ENCODE data around the gene ZMYND8. TPM values are rescaled to one million over a fixed set of nuclear protein-coding genes. Genes with fewer than 3 reads are reported as not detected.

Gene ZMYND8
- total and polyA plus RNA-seq, 2 of the 4 experiments (the other 2 are of a cell fraction): 24.0 to 28.2 TPM

- in situ Hi-C loops (cut with MboI; ENCODE audit: low sequenced_read_pairs): no loop called here
- no peak overlapping the region for H3K4ac ChIP-seq (ENCODE audit: low read depth, low read length)
- H2BK20ac ChIP-seq (ENCODE audit: low read depth, low read length): no peak overlapping the region
- ATAC-seq (ENCODE audit: low read depth) (no peak), DNase-seq (no peak)
- H3K56ac ChIP-seq (ENCODE audit: extremely low read depth, insufficient read depth, low read length): no peak overlapping the region
- dilution Hi-C loops (cut with HindIII; ENCODE audit: low sequenced_read_pairs, unreplicated experiment): no loop called here
- peaks cover 2% of the 10 kb centered on the region; the same call in 1 of the 2 replicates for H3K36me3 ChIP-seq (ENCODE audit: control insufficient read depth, insufficient read depth, low read length)
- no peak overlapping the region for H3K4me2 ChIP-seq (ENCODE audit: low read depth, low read length)
- no peak overlapping the region for H2AK5ac ChIP-seq (ENCODE audit: low read depth, low read length)
- H3K79me1 ChIP-seq (ENCODE audit: low read depth in 1 of 2, low read length in 2 of 2): no peaks in the 10 kb centered on the region
- H4K8ac ChIP-seq (ENCODE audit: low read depth in 2 of 2, low read length in 2 of 2): no peak overlapping the region
- no peak overlapping the region for H3K9ac ChIP-seq (ENCODE audit: low read depth, low read length)
- WGBS, 2 experiments (ENCODE audit: extremely low coverage in 2 of 2, insufficient read length in 1 of 2): 95% methylated on average over 9 of the region's 11 CpGs; no CpG with 5 or more reads in 1 of the 2 experiments
- H4K5ac ChIP-seq (ENCODE audit: low read depth, low read length): no peak overlapping the region
- H2AK9ac ChIP-seq (replicated peaks; ENCODE audit: low read depth, low read length, poor library complexity): no peak overlapping the region
- no peak overlapping the region for H3K14ac ChIP-seq (replicated peaks; ENCODE audit: low read depth, low read length)
- H3K4me3 ChIP-seq (ENCODE audit: insufficient read depth, low read depth, low read length): no peak overlapping the region
- H3K27ac ChIP-seq (ENCODE audit: insufficient read depth, low read length): no peak overlapping the region
- no TSS peak for BruUV-seq (replicated peaks)
- no peaks in the 10 kb centered on the region for H3K9me3 ChIP-seq (ENCODE audit: control insufficient read depth, insufficient read depth, low read length)
- H2BK120ac ChIP-seq (ENCODE audit: low read depth, low read length): no peak overlapping the region
- POLR2A ChIA-PET (ENCODE audit: unreplicated experiment): no interaction called here
- no peaks in the 10 kb centered on the region for H4K20me1 ChIP-seq (ENCODE audit: insufficient read depth, low read length)
- intact Hi-C loops (cut with micrococcal nuclease): no loop called here
- H2BK15ac ChIP-seq (ENCODE audit: low read depth, low read length): no peak overlapping the region
- no peaks in the 10 kb centered on the region for H3K9me1 ChIP-seq (ENCODE audit: insufficient read depth, low read length)
- H3K18ac ChIP-seq (ENCODE audit: low read depth, low read length): no peak overlapping the region
- no peaks in the 10 kb centered on the region for H3K4me1 ChIP-seq (ENCODE audit: control insufficient read depth, insufficient read depth, low read length)
- H3K23ac ChIP-seq (ENCODE audit: low read depth, low read length): no peak overlapping the region
- CTCF ChIA-PET: no interaction called here
- H3K27me3 ChIP-seq (ENCODE audit: control insufficient read depth, insufficient read depth, low read length): no peaks in the 10 kb centered on the region
- no peak overlapping the region for H2AFZ ChIP-seq (replicated peaks; ENCODE audit: low read length, poor library complexity)
- H2BK5ac ChIP-seq (ENCODE audit: low read depth, low read length, poor library complexity, severe bottlenecking): no peak overlapping the region
- no peak overlapping the region for H4K91ac ChIP-seq (ENCODE audit: insufficient read depth, low read depth, low read length)
- TF ChIP-seq FOS (IDR thresholded peaks at IDR 0.05; ENCODE audit: low read depth, low read length) (no peak), RCOR1 (IDR thresholded peaks at IDR 0.05; ENCODE audit: insufficient replicate concordance, low read length) (no peak), RFX5 (IDR thresholded peaks at IDR 0.05; ENCODE audit: low read depth, low read length) (no peak)
Measured at GRCh38 chr20:47189060-47189459, 167.4 kb downstream of the ZMYND8 start.

All from IMR-90 (cell line).